H1 (cell line): ENCODE results near the gene DNMT1. TPM values are rescaled to one million over a fixed set of nuclear protein-coding genes. Genes with fewer than 3 reads are reported as not detected.

Experiments used
- CHD2 ChIP-seq: IDR thresholded peaks from 2 replicates; pipeline ENCODE4 v1.6.1; 2012; ENCODE audit warnings: low read length, improper control_type of control experiment
- EZH2 ChIP-seq: fragments of 200-600 bp; sonication (generic); IDR thresholded peaks from 2 replicates; pipeline ENCODE4 v1.7.1; 2012; ENCODE audit warnings: low read depth, mild to moderate bottlenecking, moderate library complexity, low read length, inconsistent platforms; ENCODE audit not compliant: severe bottlenecking
- GABPA ChIP-seq: IDR thresholded peaks from 2 replicates; pipeline ENCODE4 v1.6.1; 2011; ENCODE audit warnings: mild to moderate bottlenecking, low read length, moderate library complexity, borderline replicate concordance; ENCODE audit not compliant: insufficient read depth
- RXRA ChIP-seq: IDR thresholded peaks from 2 replicates; pipeline ENCODE4 v1.6.1; 2011; ENCODE audit warnings: low read depth, mild to moderate bottlenecking, low read length, moderate library complexity; ENCODE audit not compliant: insufficient read depth
- TCF12 ChIP-seq: IDR thresholded peaks from 2 replicates; pipeline ENCODE4 v1.6.1; 2011; ENCODE audit warnings: low read depth, mild to moderate bottlenecking, low read length
- TEAD4 ChIP-seq: IDR thresholded peaks from 2 replicates; pipeline ENCODE4 v1.6.1; 2012; ENCODE audit warnings: low read depth, low read length, inconsistent platforms, mixed read lengths
- YY1 ChIP-seq: IDR thresholded peaks from 2 replicates; pipeline ENCODE4 v1.6.1; 2011; ENCODE audit warnings: low read depth, mild to moderate bottlenecking, low read length
- polyA plus RNA-seq, 7 experiments: library from polyadenylated mRNA; depleted of rRNA in 3 of 7; stranded (reverse) in 5 of 7; unstranded in 2 of 7; fragments of >200 nt in 5 of 7; fragments of 200-250 nt in 2 of 7; gene quantifications; 1 replicate in 5 of 7; 2 replicates in 1 of 7; 4 replicates in 1 of 7; pipeline versions ENCODE4 v1.2.1 to v1.2.3, GENCODE V29; 2011 to 2013; ENCODE audit warnings: missing spikeins in 2 of 7, mixed read lengths in 2 of 7
- total RNA-seq: library from RNA; stranded (reverse); fragmentation: NEBNext Ultra II Directional; extraction: Animal tissue kit (Norgen Biotek cat#: 25700); gene quantifications from 2 replicates; pipeline ENCODE4 v1.2.1, GENCODE V29; 2021

DNMT1 gene
- total and polyA plus RNA-seq, 2 of the 8 experiments (the other 6 are each of a cell fraction or from before 2014, with no cell fraction given): 101 to 210 TPM

GRCh38 chr19:10112895-10113591 is 81.7 kb downstream of the DNMT1 start (continued):
- TF ChIP-seq TCF12 (0 out of 2 replicates have a peak, but pooled peaks have one; percentile 46), RXRA (peak; percentile 91), YY1 (0 out of 2 replicates have a peak, but pooled peaks have one; percentile 10), GABPA (0 out of 2 replicates have a peak, but pooled peaks have one; percentile 58), TEAD4 (no peak), CHD2 (no peak), EZH2 (no peak)
